ENCODE measurements around the gene TAF1A.
"Not testable (repeated sequence)": the region's sequence is repeated elsewhere in the genome, so short reads cannot be mapped to it uniquely, and the experiment has no call there.

The TAF1A gene

DNA sequence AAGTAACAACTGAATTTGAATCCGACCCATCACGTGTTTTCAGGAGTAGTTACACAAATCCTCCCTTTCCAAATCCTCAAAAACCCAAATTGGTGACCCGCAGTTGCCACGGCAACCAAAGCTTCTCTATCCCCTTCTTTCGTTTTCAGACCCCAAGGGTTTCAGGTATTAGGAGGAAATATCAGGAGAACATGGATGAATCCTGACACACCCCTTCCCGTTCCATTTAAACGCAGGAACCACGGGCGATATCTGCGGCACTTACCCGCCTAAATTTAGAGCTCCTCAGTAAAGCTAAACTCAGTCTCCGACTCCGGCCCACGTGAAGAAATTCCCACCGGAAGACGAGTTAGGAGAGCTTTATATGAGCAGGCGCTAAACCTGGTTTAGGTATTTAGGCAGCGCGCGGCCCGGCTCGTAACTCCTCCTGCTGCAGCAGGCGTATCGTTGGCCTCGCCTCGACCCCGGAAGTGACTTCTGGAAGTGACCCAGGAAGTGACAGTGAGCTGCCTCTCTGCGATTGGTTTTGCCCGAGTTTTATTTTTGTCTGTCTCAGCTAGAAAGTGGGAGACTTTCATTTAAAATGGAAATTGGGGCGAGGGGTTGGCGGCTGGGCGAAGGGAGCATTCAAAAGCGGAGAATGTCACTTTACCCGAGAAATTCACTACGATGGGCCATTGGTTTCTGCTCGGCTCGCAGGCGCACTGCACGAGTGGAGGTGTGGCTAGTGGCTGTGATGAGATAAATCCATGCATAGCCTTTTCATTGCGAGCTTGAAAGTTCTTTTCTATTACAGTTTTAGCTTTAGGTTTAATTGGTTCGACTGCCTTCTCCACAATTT lies at the start of gene TAF1A:
TSS of gene TAF1A (minus strand) at position 472 of the 841 bp plus-strand sequence.
- in situ Hi-C loops (cut with HindIII; ENCODE audit: low sequenced_read_pairs), result no loop called here

DNA sequence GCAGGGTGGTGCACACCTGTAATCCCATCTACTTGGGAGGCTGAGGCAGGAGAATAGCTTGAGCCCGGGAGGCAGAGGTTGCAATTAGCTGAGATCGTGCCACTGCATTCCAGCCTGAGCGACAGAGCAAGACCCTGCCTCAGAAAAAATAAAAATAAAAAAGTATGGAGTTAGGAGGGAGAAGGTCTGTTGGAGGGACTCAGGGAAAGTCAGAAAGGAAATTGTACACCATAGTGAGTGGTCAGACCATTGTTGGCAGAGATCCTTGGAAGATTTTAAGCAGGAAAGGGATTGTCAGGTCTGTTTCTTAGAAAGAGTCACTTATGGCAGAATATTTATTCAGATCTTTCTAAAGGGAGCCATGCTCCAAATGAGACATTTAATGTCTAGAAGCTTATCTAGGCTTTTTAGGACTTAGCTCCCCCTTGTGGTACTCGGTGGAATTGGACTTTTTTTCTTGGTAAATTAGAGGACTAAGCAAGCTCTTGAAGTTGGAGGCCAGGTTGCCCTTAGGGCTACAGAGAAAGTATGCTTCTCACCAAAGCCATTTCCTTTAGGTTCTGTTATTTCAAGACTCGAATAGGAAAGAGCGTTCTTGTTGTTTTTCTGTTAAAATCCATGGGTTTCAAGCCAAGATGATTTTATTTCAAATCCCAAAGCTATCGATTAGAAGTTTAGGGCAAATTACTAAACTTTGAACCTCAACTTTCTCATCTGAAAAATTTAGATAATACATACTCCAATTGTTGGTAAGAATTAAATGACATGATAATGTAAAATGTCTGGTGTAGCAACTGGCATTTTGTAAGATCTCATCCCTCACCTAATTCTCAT lies 44.7 kb upstream of the TAF1A start:
- in situ Hi-C loops (cut with HindIII; ENCODE audit: low sequenced_read_pairs), result no loop called here

DNA sequence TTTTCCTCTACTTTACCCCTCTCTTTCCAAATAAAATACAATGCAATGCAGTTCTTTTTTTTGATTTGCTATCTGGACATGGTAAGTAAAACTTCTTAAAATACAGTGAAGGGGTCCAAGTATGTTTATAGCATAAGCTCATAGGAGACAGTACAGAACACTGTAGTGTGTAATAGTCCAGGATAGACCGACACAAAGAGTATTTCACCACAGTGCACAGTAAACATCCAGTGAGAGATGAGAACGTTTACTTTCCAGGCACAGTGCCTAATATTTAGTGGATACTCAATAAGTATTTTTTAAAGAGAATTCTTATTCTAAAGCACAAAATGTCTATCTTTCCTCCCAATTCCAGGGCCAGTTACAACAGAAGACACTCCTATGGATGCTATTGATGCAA lies 43.0 kb upstream of the TAF1A start:
- in situ Hi-C loops (cut with HindIII; ENCODE audit: low sequenced_read_pairs), result no loop called here

DNA sequence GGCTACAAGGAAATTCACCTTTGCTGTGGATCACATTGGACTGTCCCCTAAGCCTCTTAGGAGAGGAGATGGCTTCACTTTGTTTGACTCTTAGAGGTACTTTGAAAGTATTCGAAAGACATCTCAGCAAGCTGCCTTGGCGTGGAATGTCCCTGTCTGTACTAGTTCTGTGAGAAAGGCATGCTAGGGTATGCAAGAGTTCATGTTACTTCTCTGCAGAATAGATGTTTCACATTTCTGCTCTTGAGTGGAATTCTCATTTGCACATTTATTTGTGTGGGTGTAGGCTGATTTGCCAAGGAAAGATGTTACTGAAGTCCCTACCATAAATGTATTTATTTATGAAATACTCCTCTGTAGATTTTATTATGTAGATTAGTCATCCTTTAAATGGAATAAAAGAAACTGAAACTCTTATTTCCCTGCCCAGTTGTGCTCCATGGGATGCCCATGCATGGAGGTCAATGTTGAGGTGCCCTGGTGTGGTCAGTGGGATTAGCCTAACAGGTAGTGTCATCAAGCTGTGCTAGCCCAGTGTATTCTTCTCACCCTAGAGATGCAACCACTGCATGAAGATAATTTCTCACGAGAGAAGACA lies 42.0 kb upstream of the TAF1A start:
- in situ Hi-C loops (cut with HindIII; ENCODE audit: low sequenced_read_pairs), result no loop called here

DNA sequence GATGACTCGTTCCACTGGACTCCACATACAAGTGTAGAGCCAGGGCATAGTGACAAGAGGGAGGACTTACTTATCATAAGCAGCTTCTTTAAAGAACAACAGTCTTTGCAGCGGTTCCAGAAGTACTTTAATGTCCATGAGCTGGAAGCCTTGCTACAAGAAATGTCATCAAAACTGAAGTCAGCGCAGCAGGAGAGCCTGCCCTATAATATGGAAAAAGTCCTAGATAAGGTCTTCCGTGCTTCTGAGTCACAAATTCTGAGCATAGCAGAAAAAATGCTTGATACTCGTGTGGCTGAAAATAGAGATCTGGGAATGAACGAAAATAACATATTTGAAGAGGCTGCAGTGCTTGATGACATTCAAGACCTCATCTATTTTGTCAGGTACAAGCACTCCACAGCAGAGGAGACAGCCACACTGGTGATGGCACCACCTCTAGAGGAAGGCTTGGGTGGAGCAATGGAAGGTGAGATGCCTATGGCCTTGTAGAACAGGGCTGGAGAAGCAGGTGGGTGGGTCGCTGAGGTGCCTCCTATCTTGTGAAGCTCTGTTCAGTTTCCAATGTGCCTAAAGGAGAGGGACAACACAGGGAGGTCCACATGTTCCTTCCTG lies 40.3 kb upstream of the TAF1A start:
- in situ Hi-C loops (cut with HindIII; ENCODE audit: low sequenced_read_pairs), result no loop called here

DNA sequence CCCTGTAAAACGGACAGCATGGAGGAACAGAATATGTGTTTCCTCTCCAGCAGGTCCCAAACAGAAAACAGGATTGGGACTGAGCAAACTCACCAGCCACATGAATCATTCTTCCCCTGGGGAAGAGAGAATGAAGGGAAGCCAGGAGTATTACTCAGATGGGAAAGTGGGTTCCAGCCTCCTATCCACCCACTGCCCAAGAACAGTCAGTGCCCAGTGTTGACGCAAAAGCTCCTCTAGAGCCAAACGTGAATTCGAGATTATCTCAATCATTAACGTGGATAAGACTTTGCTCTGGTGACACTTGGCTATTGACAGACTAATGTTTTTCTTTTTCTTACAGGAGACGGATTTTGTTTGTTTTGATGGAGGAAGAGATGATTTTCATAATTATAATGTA lies 37.5 kb upstream of the TAF1A start:
- in situ Hi-C loops (cut with HindIII; ENCODE audit: low sequenced_read_pairs), result no loop called here

DNA sequence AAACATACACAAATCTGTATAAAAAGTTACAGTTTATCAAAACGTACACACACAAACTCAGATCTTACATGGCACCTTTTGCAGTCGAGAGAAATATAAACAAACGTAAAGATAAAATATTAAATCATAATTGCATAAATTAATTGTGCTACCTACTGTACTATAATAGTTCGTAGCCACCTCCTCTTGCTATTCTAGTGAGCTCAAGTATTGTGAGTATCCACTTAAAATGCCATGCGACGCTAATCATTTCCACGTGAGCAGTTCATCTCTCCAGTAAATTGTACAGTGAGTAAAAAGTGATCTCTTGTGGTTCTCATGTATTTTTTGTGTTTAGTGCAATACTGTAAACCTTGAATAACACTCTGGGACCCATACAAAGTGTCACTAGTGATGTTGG lies 34.5 kb upstream of the TAF1A start:
- in situ Hi-C loops (cut with HindIII; ENCODE audit: low sequenced_read_pairs), result no loop called here

DNA sequence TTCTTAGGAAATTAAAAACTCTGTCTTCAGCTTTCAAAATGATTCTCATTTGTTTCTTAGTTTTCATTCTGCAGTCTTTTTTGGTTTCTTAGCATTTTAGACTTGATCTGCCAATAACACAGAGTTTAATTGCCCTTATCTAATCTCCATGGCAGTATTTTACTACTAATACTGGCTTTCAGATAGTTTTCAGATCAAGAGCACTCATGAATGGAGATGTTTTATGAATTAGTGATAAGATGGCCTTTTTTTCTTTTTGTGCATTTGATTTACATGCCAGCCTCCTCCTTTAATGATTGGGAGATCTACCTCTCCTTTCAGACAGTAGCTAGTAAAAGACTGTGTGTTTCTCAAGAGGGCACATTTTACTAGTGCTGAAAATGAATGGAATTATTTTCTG lies 33.7 kb upstream of the TAF1A start:
- in situ Hi-C loops (cut with HindIII; ENCODE audit: low sequenced_read_pairs), result no loop called here

DNA sequence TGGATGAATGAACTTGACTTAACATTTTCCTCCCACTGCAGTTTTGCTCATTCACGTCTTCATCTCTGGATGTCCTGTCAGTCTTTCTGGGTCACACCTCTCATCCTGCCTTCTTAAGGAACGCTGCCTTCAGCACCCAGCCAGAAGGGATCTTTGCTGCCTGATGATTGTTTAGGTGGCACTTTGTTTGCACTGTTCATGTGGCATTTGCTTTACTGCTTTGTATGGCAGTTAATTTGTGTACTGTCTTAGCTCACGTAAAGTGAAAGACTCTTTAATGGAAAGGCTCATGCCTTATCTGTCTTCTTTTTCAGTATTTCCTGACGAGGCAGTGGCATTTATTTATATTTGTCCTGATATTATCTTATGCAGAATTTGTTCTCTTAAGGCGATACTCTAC lies 33.0 kb upstream of the TAF1A start:
- in situ Hi-C loops (cut with HindIII; ENCODE audit: low sequenced_read_pairs), result no loop called here

DNA sequence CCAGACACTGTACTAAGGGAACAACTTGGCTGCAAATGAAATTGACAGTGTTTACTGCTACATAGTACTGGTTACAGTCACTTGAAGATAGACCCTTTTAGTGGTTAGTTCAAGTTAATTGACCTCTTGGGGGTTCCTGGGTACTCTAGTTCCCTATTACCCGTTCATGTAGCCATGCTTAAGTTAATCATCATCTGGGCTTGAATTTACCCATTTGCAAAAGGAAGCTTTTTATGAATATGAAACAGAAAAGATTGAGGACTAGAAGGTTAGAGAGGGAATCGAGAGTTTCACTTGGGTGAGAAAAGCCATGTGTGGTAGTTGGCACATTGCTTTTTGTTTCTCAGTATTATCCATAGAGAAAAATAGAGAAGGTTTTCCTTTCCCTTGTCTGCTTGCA lies 30.8 kb upstream of the TAF1A start:
- in situ Hi-C loops (cut with HindIII; ENCODE audit: low sequenced_read_pairs), result no loop called here

DNA sequence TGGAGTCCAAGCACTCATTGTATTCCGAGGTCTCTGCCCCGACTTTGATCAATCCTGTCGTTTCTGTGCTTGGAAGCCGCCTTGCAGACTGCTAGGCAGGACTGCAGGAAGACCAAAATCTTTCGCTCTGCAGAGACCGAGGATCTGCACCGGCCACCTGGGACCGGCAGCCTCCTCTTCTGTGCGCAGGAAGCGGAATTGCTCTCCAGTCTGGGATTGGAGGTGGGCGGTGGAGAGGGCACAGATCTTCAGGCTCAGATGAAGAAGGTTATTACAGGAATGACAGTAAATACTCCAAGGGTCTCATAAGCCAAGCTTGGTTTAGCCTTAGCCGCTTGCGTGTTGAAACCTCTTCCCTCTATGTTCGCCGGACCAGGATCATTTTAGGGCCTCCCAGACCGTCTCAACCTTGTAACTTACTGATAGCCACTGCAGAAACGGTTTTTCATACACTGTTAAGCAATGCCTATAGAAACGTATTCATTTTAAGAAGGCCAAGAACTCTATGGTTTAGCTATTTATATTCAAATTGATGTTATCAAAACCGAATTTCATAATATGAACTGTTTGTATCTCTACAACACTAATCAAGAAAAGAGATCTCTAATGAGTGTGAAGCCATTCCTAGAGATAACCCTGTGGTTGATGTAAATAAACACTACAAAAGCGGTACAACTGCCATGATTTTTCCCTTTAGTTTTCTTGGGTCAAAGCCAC lies 29.3 kb upstream of the TAF1A start:
- in situ Hi-C loops (cut with HindIII; ENCODE audit: low sequenced_read_pairs), result no loop called here

DNA sequence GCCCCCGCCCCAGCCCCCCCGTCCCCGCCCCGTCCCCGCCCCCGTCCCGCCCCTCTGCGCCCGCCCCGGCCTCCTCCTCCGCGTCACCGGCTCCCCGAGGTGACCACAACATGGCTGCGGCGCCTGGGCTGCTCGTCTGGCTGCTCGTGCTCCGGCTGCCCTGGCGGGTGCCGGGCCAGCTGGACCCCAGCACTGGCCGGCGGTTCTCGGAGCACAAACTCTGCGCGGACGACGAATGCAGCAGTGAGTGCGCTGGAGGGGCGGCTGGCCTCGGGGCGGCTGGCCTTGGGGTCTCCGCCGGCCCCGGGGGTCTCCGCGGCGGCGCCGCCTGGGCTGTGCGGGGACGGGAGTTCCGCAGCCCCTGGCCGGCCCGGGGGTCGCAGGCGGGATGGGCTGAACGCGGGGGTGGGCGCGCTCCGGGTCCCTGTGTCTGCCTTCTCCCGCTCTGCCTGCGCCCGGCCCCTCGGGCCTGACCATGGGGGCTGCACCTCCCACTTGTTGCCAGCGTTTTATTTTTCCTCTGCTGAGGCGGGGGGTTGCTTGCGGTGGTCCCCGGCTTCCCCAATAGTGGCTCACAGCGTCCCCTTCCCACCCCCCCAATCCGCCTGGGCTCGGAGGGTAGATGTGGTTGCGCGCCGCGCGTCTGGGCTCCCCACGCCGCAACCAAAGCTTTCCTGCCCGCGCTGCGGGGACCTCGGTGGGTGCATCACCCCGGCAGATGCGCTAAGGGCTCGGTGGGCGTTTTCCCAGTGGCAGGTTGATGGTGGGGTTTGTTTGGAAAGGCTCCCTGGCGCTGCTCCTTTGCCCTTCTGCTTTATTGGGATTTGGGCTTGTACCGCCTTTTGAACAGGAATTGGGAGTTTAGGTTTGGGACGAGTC lies 28.5 kb upstream of the TAF1A start, which contains the start of gene MIA3:
TSS of gene MIA3 (plus strand) at position 97 of the 879 bp plus-strand sequence. CDS start at position 111, 14 bp downstream.
- in situ Hi-C loops (cut with HindIII; ENCODE audit: low sequenced_read_pairs), result no loop called here

DNA sequence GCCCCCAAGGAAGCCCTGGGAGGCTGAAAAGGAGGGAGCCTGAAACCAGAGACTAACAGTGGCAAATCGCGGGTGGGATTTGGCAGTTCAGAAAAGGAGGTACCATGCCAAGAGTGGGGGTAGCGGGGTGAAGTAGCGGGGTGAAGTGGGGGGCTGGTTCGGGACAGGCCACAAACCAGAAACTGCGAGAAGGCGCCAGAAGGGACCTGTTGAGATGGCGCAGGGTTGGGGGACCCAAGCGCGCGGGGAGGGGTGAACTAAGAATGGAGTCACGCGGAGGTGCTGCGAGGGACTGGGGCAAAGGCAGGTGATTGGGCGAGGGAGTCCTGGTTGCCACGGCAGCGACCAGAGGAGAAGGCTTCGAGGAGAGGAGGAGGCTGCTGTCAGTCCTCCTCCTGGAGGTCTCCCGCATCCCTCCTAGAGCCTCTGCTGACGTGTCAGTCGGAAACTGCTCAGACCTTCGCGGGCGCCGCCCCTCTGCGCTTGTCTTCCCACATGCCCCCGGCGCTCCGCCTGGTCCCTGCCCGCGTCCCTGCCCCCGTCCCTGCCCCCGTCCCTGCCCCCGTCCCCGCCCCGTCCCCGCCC lies 27.7 kb upstream of the TAF1A start:
- in situ Hi-C loops (cut with HindIII; ENCODE audit: low sequenced_read_pairs), result no loop called here

DNA sequence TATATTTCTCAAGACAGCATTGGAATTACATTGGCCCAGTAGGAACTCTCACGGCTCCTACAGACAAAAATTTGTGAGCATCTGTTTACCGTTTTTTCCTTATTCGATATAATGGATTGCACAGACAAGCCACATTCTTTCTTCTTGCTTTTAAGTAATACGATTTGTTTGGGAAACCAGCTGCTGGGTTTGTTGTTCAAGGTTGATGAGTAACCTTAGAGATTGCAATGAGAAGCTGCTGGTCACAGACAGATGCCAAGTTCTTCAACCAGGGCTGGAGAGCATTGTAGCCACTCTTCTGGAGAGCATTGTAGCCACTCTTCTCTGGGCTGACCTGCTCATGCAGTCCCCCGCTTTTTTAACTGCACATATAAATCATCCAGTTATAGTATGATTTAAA lies 26.8 kb upstream of the TAF1A start:
- in situ Hi-C loops (cut with HindIII; ENCODE audit: low sequenced_read_pairs), result no loop called here

DNA sequence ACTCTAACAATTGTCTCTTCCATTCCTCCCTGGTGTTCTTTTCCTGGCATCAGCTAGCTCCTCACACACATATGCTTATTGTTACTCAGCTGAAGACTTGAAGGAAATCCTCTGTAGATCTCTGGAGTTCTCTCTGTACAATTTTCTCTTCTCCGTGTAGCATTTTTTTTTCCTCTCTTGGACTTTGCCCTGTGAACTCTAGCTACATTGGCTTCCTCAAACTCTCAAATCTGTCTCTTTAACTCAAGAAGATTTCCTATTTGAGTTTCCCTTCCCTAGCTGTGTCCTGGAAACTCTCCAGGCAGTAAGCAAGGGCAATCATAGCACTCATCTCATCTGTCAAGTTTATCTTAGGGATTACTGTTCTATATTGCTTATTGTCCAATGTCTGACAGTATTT lies 23.9 kb upstream of the TAF1A start:
- in situ Hi-C loops (cut with HindIII; ENCODE audit: low sequenced_read_pairs), result no loop called here

DNA sequence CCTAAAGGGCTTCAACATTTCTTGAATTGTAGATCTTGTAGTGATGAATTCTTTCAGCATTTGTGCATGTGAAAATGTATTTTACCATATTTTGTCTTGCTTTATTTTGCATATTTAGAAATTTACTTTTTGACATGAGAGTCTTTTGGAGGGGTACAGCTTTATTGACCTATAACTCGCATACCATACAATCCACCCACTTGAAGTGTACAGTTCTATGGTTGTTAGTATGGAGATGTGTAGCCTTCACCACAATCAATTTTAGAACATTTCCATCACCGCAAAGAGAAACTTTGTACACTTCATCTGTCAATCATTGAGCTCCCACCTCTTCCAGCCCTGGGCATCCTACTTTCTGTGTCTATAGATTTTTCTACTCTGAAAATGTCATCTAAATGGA lies 21.0 kb upstream of the TAF1A start:
- in situ Hi-C loops (cut with HindIII; ENCODE audit: low sequenced_read_pairs), result no loop called here

DNA sequence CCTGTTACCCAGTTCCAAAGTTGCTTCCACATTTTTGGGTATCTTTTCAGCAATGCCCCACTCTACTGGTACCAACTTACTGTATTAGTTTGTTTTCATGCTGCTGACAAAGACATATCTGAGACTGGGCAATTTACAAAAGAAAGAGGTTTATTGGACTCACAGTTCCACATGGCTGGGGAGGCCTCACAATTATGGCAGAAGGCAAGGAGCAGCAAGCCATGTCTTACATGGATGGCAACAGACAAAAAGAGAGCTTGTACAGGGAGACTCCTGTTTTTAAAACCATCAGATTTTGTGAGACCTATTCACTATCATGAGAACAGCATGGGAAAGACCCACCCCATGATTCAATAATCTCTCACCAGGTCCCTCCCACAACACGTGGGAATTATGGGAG lies 19.4 kb upstream of the TAF1A start:
- in situ Hi-C loops (cut with HindIII; ENCODE audit: low sequenced_read_pairs), result not testable (repeated sequence)

DNA sequence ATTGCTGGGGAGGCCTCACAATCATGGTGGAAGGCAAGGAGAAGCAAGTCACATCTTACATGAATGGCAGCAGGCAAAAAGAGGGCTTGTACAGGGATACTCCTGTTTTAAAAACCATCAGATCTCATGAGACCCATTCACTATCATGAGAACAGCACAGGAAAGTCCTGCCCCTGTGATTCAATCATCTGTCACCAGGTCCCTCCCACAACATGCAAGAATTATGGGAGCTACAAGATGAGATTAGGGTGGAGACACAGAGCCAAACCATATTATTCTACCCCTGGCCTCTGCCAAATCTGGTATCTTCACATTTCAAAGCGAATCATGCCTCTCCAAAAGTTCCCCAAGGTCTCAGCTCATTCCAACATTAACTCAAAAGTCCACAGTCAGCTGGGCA lies 17.0 kb upstream of the TAF1A start:
- in situ Hi-C loops (cut with HindIII; ENCODE audit: low sequenced_read_pairs), result no loop called here

DNA sequence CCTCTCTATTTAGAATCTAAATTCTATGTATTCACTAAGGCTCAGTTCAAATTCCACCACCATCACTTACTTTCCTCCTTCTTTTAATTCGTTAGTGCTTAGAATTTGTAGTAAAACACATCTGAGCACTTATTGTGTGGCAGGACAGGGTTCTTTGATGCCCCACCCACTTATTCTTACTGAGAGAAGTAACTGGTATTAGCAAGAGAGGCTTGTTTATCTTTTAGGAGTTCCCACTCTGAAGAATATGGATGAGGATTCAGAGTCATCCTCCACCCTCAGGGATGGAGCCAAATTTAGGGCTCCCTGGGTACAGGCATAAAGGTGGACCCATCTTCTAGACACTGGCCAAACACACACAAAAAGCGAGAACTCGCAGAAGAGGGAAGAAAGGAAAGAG lies 11.5 kb upstream of the TAF1A start:
- in situ Hi-C loops (cut with HindIII; ENCODE audit: low sequenced_read_pairs), result no loop called here
